Stimulated activated CD4-positive, alpha-beta T cell treated with anti-CD3 and anti-CD28 coated beads, Interleukin-4, amount 100 ng/mL, for 1 hour (primary cell): ENCODE data around the gene GMPR2.

Experiments used
- DNase-seq: peaks from one replicate; pipeline ENCODE4 v3.0.0-alpha.2; 2020

The GMPR2 gene

GRCh38 chr14:24270537-24271133 lies 37.9 kb downstream of the GMPR2 start:
- no peak for DNase-seq

- DNase-seq = peak; percentile 88
Observed at GRCh38 chr14:24271134-24271833, 38.6 kb downstream of the GMPR2 start, which contains the start of gene RABGGTA. TSS of gene RABGGTA (minus strand) at chr14:24271597. CDS start at chr14:24271115, 482 bp downstream.

GRCh38 chr14:24271834-24272263 lies 39.1 kb downstream of the GMPR2 start:
- no peak for DNase-seq

- no peak for DNase-seq
Observed at GRCh38 chr14:24272467-24272866, 39.7 kb downstream of the GMPR2 start.

GRCh38 chr14:24273422-24273998 lies 40.8 kb downstream of the GMPR2 start:
- DNase-seq = no peak

- DNase-seq = peak; percentile 39
Observed at GRCh38 chr14:24274101-24274543, 41.4 kb downstream of the GMPR2 start.

GRCh38 chr14:24277071-24277470 lies 44.3 kb downstream of the GMPR2 start:
- DNase-seq = no peak

- peak; percentile 19 for DNase-seq
Observed at GRCh38 chr14:24277606-24278321, 45.0 kb downstream of the GMPR2 start.

GRCh38 chr14:24278424-24278823 lies 45.7 kb downstream of the GMPR2 start:
- no peak for DNase-seq

- DNase-seq = peak; percentile 53
Observed at GRCh38 chr14:24279301-24280186, 46.8 kb downstream of the GMPR2 start.

GRCh38 chr14:24280797-24281460 lies 48.2 kb downstream of the GMPR2 start:
- no peak for DNase-seq

- no peak for DNase-seq
Observed at GRCh38 chr14:24281636-24282035, 48.9 kb downstream of the GMPR2 start.

GRCh38 chr14:24282736-24283135 lies 50.0 kb downstream of the GMPR2 start:
- DNase-seq = no peak

- no peak for DNase-seq
Observed at GRCh38 chr14:24283796-24284460, 51.2 kb downstream of the GMPR2 start.

- DNase-seq = no peak
Observed at GRCh38 chr14:24284501-24285035, 51.8 kb downstream of the GMPR2 start.

- no peak for DNase-seq
Observed at GRCh38 chr14:24285351-24285750, 52.6 kb downstream of the GMPR2 start.

- no peak for DNase-seq
Observed at GRCh38 chr14:24286996-24287395, 54.3 kb downstream of the GMPR2 start.
